ENCODE results near the gene MTSS2.

MTSS2 gene

DNA sequence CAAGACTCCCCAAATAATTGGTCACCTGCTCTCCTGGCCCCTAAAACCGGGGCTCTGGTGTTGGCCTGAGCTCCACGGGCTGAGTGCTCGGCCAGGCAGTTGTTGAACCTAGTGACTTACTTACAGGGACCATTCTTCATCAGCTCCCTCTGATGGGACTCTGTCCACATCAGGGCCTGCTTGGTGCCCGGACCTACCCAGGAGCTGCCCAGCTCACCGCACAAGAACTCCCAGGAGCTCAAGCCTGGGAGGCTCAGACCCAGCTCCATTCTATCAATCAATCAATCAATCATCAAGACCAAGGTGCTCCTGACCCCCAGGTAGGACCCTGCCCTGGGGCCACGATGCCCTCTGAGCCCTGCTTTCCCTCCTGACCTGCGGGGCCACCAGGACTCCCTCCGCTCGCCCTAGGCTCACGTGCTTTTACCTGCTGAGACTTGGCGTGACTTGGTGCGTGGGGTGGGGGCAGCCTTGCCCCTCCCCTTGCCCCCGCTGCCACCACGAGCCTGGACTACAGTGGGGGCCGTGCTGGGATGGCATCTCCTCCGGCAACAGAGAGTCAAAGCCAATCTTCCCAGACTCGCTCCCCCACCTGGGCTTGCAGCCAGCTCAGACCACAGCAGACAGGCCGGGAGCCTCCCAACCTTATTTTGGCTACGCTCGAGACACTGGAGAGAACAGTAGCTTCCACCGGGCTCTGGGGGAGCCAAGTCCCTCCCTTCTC, 23.8 kb downstream of the MTSS2 start:
- TF ChIP-seq, protein P1, sequence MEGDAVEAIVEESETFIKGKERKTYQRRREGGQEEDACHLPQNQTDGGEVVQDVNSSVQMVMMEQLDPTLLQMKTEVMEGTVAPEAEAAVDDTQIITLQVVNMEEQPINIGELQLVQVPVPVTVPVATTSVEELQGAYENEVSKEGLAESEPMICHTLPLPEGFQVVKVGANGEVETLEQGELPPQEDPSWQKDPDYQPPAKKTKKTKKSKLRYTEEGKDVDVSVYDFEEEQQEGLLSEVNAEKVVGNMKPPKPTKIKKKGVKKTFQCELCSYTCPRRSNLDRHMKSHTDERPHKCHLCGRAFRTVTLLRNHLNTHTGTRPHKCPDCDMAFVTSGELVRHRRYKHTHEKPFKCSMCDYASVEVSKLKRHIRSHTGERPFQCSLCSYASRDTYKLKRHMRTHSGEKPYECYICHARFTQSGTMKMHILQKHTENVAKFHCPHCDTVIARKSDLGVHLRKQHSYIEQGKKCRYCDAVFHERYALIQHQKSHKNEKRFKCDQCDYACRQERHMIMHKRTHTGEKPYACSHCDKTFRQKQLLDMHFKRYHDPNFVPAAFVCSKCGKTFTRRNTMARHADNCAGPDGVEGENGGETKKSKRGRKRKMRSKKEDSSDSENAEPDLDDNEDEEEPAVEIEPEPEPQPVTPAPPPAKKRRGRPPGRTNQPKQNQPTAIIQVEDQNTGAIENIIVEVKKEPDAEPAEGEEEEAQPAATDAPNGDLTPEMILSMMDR (IDR thresholded peaks at IDR 0.05; ENCODE audit: control insufficient read depth, extremely low read depth, insufficient read depth), result no peak
- no peak for DNase-seq (ENCODE audit: low read depth)
- no peak overlapping the region for H3K4me3 ChIP-seq (ENCODE audit: low read depth, low read length)

DNA sequence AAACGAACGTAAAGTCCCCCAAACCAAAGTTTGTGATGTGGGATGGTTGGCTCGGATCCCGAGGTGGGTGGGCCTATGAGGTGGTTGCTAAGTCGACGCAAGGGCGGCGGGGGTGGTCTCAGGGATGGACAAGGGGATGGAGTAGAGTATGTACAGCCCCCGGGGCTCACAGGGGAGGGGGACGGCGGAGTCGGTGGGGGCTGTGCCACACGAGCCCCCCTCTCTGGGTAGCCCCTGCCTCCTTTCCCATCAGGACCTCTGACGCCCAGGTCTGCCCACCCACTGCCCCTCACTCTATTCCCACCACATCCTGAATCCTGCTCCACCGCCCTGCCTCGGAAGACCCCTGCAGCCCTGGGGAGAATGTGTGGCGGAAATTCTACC, 24.3 kb downstream of the MTSS2 start:
- TF ChIP-seq, protein P1 (IDR thresholded peaks at IDR 0.05; ENCODE audit: control insufficient read depth, extremely low read depth, insufficient read depth), result no peak
- no peak for DNase-seq (ENCODE audit: low read depth)

DNA sequence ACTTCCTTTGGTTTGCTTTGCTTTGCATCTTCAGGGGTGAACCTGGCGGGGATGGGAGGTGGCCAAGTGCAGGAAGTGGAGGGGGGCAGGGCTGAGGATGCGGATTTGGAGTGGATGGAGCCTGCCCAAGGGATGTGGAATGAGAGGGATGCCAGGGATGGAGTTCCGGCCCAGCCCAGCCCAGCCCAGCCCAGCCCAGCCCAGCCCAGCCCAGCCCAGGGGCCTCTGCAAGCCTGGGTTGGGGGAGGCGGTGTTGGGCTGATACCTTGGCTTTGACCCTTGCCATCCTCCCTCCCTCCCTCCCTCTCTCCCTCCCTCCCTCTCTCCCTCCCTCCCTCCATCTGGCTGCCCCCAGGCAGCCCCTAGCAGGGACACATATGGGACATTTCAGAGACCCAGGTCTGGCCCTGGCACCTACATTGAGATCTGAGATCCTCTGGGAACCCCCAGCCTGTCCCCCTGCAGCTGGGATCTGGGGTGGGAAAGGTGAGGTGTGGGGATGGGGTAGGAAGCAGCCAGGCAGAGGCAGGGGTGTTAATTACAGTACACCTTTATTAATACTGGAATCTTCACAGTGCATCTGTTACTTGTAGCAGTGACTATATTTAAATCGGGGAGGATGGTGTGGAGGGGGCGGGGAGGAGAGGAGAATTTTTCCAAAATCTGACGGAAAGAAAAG, 25.0 kb downstream of the MTSS2 start:
- no peak for DNase-seq (ENCODE audit: low read depth)
- H3K4me3 ChIP-seq (ENCODE audit: low read depth, low read length), result no peak overlapping the region
- TF ChIP-seq, protein P1 (IDR thresholded peaks at IDR 0.05; ENCODE audit: control insufficient read depth, extremely low read depth, insufficient read depth), result no peak

More for the DNA sequence above, 24.3 kb downstream of the MTSS2 start:
- H3K4me3 ChIP-seq (ENCODE audit: low read depth, low read length), result no peak overlapping the region

DNA sequence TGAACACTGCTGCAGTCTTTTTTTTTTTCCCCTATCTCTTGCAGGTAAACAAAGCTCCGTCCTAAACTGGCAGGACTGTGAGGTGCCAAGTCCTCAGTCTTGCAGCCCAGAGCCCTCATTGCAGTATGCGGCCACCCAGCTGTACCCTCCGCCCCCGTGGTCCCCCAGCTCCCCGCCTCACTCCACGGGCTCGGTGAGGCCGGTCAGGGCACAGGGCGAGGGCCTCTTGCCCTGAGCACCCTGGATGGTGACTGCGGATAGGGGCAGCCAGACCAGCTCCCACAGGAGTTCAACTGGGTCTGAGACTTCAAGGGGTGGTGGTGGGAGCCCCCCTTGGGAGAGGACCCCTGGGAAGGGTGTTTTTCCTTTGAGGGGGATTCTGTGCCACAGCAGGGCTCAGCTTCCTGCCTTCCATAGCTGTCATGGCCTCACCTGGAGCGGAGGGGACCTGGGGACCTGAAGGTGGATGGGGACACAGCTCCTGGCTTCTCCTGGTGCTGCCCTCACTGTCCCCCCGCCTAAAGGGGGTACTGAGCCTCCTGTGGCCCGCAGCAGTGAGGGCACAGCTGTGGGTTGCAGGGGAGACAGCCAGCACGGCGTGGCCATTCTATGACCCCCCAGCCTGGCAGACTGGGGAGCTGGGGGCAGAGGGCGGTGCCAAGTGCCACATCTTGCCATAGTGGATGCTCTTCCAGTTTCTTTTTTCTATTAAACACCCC, 25.7 kb downstream of the MTSS2 start:
- TF ChIP-seq, protein P1 (IDR thresholded peaks at IDR 0.05; ENCODE audit: control insufficient read depth, extremely low read depth, insufficient read depth), result no peak
- H3K4me3 ChIP-seq (ENCODE audit: low read depth, low read length), result no peak overlapping the region
- no peak for DNase-seq (ENCODE audit: low read depth)

DNA sequence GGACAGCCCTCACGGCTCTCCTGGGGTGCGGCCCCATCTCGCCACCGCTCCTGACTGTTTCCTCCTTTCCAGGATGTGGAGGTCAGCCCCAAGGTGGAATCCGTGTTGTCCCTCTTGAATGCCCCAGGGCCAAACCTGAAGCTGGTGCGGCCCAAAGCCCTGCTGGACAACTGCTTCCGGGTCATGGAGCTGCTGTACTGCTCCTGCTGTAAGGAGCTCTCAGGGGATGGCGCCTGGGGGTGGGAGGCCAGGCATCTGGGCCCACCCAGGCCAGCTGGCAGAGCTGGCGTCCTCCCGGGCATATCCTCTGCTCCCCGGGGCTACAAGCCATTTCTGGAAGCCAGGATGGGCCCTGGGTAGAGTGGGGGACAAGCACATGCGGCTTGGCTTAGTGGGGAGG, 26.3 kb downstream of the MTSS2 start:
- H3K4me3 ChIP-seq (ENCODE audit: low read depth, low read length), result no peak overlapping the region
- no peak for DNase-seq (ENCODE audit: low read depth)
- TF ChIP-seq, protein P1 (IDR thresholded peaks at IDR 0.05; ENCODE audit: control insufficient read depth, extremely low read depth, insufficient read depth), result no peak

DNA sequence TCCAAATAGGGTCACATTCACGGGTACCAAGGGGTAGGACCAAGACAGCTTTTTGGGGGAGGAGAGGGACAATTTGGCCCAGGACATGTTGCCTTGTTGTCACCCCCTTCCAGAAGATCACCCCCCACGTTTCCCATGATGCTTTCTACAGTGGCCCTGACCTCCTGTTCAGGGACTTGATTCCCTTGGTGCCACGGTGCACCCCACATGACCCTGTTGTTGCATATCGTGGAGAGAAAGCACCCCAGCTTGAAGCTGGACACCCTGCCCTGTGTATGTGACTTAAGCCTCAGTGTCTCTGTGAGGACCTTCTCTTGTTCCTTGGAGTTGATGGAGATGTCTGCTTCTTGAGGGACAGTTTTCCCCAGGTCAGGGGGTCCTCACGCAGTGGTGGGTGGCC, 26.9 kb downstream of the MTSS2 start:
- no peak overlapping the region for H3K4me3 ChIP-seq (ENCODE audit: low read depth, low read length)
- TF ChIP-seq, protein P1 (IDR thresholded peaks at IDR 0.05; ENCODE audit: control insufficient read depth, extremely low read depth, insufficient read depth), result no peak
- no peak for DNase-seq (ENCODE audit: low read depth)

All from LNCaP clone FGC (cell line).